ENCODE data around the gene KCNV2.
"Not testable (repeated sequence)": the region's sequence is repeated elsewhere in the genome, so short reads cannot be mapped to it uniquely, and the experiment has no call there.

KCNV2 gene

DNA sequence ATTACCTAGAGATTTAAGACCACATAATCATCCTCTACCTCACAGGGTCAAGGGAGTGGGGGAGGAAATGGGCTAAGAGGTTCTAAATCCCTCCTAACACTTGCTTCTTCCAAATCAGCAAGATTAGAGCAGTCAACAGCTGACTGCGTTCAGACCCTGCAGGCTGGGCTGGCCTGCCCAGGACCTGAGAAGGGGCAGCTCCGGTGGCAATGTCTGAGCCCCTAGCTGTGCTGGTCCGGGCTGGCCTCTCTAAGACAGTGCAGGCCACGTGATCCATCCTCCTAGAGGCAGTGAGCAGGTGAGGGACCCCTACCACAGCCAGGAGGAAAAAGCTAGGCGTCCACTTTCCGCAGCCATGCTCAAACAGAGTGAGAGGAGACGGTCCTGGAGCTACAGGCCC, at the start of gene KCNV2:
KCNV2 (plus strand) TSS at position 126 of the 400 bp plus-strand sequence; CDS start at position 356, 230 bp downstream.
- no peak for DNase-seq

DNA sequence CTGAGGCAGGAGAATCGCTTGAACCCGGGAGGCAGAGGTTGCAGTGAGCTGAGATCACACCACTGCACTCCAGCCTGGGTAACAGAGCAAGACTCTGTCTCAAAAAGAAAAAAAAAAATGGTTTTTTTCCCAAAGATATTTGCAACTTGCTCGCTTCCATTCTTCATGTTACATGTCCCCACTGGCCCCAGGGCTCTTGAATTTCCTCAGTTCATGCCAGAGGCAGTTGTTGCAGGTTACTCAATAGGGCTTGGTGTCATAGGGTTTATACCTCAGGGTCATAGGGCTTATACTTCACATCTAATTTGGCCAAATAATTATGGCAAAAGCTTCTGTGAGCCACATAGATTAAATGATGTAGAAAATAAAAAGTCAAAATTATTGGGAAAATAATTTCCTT, 44.1 kb upstream of the KCNV2 start:
- DNase-seq, result no peak

DNA sequence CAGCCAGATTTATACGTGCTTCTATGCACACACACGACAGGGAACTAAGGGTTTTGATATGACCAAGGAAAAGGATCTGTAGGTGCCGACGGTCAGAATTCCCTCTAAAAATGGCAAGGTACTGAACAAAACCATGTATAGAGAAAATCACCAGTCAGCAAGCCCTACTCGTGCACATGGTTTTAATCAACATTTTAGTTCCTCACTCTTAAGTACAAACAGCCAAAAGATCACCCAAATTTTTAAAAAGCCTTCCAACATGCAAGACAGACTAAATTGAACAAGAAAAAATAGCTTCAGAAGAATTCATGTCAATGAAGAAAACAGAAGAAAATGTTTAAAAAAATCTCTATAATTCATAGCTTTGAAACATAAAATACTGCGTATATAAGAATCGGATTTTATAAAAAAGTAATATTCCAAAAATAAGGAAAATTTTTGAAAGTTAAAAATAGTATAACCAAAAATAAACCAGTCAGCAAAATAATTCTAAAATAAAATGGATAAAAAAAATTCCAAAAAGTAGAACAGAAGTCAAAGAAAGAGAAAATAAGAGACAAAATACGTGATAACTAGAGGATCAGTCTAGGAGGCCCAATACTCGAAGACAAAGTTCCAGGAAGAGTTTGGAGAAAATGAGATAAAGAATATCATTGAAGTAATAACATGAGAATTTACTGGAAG, 43.0 kb upstream of the KCNV2 start:
- no peak for DNase-seq

DNA sequence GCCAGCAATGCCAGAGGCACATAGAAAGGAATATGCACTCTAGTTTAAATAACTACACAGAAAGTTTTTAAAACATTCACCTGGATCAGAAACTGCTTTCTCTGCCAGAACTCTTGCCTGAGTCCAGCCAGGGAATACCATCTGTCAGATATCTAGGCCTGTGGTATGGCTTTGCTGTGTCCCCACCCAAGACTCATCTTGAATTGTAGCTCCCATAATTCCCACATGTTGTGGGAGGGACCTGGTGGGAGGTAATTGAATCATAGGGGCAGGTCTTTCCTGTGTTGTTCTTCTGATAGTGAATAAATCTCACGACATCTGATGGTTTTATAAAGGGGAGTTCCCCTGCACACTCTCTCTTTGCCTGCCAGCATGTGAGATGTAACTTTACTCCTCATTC, 41.5 kb upstream of the KCNV2 start:
- no peak for DNase-seq

DNA sequence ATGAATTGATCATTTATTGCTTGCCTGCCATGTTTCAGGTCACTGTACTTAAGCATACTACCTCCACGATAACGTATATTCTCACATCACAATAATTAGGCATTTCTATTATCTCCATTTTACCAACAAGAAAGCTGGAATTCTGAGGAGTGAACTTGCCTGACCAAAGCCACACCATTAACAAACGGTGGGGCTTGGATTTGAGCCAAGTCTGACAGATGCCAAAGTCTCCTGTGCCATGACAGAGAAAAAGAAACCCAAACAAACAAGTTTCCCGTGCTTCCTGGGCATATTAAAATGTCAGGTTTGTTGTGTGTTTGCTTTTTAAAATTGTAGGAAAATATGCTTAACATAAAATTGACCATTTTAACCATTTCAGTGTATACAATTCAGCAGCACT, 40.8 kb upstream of the KCNV2 start:
- DNase-seq, result no peak

DNA sequence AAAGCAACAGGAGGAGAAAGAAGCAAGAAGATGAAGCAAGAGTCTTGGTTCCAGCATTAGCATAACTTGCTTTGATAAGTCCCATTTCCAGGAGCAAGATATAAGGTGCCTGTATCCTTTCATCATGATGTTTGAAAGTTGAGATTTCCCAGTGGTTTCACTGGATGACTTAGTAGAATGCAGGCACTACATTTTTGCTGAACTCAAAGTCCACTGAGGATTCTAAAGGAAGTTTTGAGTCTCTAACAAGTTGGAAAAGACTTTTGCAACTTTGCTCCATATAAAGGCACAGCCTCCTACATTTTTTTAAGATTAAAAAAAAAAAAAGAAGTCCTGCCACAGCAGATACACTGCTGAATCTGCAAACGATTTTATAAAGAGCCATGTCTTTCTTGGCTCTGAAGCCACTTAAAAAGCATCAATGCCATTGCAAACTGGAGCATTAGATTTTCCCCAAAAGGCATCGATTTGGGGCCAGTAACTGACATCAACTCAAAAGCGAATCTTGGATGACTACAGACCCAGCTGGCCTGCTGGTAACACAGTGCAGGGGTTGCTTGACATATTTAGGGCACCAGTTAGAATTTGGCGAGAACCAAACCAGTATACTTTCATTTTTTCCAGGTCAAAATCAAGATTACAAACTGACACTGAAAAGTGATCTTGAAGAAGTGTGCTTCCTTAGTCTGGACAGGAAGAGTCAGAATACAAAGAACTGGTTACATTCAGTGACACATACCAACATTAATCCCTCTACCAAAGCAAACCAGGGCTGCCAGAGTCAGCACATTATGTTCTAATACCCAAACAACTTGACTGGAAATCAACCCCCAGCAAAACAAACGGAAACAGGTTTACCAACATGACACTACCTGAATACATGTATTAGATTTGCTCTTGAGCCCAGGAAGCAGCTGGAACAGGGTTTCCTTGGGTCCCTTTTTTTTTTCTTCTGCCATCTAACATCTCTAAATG, 39.1 kb upstream of the KCNV2 start:
- DNase-seq, result no peak

DNA sequence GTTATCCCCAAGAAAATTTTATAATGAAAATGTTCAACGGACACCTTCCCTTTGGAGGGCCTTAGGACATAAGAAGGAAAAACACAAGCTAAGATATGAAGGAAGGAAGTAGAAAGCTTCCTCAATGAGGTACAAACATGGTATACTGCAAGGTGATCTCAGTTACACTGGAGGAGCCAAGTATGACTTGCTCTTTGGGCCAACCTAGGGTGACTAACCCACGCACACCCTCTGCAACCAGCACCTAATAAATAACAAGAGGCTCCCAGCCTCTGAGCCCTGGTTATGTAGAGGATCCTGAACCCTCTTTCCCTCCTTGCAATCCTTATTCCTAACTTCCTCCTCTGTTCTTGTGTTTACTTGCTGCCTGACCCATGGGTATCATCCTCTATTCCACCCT, 38.3 kb upstream of the KCNV2 start:
- DNase-seq, result no peak

DNA sequence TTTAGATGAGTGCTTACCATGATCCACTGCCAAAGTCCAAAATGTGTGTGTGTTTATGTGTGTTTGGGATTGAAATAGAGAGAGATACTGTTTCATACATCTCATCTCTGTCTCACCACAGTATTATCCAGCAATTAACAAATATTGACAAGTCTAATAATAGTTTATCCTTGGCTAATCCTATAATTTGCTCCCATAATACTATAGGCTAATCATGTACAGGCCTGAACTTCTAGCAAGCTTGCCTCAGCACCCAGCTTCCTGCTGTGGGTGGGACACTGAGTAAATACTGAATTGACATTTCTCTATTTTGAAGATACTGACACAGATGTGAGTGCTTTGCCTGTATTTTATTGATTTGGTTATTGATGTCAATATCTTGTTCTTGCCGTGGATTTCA, 35.3 kb upstream of the KCNV2 start:
- no peak for DNase-seq

DNA sequence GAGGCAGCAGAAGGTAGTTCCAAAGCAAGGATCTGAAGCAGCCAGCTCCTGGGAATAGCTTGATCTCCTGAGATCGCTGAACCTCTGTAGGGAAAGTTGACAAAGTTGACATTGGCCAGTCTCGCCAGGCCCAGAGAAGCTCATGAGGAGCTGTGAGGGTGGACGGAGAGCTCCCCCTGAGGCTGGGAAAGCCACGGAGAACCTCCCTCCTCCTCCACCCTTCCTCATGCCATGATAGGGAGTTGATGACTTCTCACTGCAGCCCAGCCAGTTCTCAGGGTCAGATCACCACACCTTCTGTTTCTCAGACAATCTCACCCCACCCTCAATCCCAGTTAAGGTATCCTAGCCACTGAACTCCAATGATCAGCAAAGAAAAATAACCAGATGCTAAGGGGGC, 30.4 kb upstream of the KCNV2 start:
- DNase-seq, result no peak

DNA sequence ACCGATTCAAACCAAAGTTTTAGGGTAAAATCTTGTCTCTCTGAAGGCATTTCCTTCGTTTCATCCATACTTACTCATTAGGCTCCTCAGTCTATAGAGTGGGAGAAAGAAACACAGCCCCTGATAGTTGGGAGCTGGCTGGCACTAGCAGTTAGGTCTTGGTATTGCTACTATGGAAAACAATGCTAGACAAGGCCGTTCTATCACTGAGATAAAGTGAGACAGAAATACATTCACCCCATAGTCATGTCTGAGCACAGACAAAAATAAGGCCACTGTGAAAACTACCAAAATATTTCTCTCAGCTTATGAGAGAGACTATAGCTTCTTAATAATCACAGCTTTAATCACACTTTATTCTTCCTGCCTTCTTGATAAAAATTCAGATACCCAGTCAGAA, 28.7 kb upstream of the KCNV2 start:
- DNase-seq, result no peak

DNA sequence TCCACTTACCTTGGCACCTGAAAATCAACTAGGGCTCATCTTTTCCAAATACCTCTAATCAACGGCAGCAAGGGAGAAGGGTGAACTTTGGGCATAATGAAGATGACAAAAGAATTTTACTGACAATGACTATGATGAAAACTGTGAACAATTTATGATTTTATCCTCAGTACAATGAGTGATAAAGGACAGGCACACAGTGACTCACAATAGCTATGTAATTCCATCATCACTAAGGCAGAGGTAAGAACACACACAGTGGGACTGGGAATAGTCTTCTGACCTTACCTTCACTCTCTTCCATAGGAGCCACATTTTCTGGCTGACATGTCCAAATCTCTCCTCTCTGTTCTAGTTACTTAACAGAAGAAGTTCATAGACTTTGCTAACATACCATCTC, 26.1 kb upstream of the KCNV2 start:
- no peak for DNase-seq

DNA sequence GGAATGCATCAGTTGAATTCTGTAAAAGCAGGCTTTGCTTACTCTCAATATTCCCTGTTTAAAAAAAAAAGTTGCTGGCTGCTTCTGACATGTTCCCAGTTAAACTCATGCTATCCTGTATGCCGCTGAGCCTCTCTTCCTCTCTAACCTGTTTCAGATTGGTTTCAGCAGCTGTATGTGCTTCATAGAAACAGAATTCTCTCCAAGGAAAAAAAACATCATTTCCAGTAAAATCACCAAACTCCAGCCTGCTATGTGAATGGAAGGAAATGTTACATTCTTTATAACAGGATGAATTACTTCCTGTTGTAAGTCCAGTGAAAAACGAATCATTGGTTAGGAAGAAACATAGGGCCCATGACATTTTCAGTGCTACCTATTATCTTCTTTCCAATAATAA, 25.7 kb upstream of the KCNV2 start:
- no peak for DNase-seq

DNA sequence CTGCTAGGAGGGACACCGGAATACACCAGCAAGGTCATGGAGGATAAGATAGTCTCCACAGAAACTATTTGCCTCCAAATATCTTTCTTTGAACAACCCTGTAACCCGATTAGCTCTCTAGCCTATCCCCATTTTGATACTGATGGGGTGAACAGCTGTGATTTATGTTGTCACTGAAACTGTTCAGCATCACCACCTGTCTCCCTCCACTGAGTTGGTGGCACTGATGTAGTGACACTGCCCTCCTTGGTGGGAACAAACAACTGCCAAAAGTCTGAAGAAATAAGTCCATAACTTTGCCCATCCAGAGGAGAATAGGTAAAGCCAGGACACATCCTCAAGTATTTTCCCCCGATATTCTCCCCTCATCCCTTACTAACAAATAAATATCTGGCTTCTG, 24.3 kb upstream of the KCNV2 start:
- no peak for DNase-seq

DNA sequence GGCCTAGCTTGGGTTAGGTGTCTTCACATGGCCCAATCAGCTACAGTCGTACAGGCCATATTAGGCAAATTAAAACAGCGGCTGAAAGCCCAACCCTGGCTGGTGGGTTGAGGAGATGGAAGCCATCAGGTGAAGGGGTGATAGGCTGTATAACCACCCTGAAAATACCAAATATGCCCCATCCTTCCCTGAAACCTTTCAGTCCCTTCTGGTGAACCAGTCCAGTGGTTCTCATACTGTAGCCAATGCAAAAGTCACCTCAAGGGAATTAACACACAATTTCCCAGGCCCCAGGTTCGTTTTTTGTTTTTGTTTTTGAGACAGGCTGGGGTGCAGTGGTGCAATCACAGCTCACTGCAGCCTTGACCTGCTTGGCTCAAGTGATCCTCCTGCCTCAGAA, 19.8 kb upstream of the KCNV2 start:
- DNase-seq, result no peak

DNA sequence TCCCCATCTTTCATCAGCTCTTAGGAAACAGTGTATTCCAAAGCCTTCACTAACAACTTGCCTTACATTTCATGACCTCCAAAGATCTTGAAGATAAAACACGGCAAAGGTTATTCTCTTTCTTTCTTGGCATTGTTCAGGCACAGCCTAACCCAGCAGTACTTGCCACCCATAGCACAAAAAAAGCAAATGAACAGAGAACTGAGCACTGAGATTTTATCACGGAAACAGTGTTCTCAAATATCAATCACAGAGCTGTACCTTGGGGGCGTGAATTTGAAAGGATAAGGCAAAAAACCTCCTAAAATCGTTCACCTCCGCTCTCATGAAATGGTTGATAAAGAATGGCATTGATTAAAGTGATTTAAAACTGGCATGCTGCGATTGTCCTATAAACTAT, 16.9 kb upstream of the KCNV2 start:
- DNase-seq, result no peak

DNA sequence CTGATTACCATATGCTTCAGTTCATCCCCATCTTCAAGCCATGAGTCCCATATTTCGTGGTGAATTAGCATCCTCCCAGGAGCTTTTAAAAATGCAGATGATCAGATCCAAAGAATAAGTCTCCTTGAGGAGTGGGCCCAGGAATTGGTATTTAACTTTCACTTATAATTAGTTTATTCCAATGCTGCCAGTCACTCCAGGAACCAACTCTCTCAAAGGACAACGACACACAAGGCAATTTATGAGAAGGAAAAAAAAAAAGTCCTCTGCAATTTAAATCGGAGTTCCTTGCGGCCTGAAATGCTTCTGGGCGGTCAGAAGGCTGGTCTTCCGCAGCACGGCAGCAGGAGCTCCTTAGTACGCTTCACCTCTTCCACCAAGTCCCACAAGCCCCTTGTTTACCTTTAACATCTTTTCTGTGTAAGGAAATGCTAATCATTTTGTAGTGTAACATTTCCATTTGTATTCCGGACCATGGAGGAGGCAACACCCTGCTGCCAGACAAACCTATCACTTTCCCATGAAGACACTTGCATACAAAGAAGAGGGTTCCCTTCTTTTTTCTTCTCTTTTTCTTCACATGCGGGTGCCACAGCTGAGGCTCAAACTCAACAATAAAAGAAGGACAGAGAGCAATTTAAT, 16.3 kb upstream of the KCNV2 start:
- no peak for DNase-seq

DNA sequence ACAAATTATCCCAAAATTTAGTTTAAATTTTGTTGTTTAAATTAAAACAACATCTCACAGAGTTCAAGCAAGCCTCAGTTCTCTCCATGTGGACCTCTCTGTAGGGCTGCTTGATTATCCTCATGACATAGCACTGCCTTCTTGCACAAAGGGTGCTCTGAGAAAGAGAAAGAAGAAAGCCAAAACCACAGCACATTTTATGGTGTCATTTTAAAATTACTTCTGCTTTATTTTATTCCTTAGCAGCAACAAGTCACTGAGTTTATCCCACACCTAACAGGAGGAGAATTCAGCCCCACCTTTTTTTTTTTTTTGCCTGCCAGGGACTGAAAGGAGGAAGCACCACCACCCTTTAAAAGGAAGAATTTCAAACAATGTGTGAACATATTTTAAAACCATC, 12.8 kb upstream of the KCNV2 start:
- no peak for DNase-seq

DNA sequence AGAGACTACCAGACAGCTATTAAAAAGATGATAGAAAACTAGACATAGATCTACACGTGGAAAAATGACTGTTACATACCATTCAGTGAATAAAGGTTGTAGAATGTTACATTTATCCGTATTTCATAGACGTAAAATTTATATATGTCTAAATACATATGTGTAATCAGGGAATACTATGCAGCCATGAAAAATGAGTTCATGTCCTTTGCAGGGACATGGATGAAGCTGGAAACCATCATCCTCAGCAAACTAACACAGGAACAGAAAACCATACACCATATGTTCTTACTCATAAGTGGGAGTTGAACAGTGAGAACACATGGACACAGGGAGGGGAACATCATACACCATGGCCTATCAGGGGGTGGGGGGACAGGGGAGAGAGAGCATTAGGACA, 10.1 kb upstream of the KCNV2 start:
- not testable (repeated sequence) for DNase-seq

DNA sequence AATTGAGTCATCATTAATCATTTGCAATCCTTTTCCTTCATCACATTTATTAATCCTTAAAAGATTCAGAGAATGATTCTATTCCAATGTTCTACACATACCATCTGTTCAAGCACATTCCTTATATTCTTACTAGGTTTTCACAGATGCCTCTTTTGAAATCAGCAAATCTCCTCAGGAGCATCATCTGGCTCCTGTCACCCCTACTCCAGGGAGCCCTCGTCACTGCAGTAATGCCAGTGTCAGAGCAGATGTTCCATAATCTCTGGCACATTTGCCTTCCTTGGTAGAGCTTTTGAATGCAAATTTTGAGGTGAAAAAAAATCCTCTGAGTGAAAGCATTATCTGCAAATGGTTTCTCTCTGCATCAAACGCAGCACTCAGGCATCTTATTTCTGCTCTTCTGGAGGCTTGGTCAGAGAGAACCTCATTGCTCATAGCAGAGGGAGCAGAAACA, 7.6 kb upstream of the KCNV2 start:
- DNase-seq, result no peak

DNA sequence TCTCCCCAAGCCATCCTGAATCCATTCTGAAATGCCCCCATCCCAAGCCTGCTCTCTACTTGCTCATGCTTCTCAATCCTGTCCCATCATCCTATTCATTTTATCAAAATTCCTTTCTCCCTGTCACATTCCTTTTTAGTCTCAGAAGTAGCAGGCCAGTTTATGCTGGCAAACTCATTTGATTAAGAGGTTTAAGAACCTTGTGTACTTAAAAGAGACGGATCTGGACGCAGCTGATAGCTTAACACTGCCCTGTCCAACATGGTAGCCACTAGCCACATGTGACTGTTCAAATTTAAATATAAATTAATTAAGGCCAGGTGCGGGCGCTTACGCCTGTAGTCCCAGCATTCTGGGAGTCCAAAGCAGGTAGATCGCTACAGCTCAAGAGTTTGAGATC, 5.6 kb upstream of the KCNV2 start:
- DNase-seq, result no peak

DNA sequence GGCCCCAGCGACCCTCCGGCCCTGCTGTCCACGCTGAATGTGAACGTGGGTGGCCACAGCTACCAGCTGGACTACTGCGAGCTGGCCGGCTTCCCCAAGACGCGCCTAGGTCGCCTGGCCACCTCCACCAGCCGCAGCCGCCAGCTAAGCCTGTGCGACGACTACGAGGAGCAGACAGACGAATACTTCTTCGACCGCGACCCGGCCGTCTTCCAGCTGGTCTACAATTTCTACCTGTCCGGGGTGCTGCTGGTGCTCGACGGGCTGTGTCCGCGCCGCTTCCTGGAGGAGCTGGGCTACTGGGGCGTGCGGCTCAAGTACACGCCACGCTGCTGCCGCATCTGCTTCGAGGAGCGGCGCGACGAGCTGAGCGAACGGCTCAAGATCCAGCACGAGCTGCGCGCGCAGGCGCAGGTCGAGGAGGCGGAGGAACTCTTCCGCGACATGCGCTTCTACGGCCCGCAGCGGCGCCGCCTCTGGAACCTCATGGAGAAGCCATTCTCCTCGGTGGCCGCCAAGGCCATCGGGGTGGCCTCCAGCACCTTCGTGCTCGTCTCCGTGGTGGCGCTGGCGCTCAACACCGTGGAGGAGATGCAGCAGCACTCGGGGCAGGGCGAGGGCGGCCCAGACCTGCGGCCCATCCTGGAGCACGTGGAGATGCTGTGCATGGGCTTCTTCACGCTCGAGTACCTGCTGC, 839 bp downstream of the KCNV2 start:
- DNase-seq, result no peak

DNA sequence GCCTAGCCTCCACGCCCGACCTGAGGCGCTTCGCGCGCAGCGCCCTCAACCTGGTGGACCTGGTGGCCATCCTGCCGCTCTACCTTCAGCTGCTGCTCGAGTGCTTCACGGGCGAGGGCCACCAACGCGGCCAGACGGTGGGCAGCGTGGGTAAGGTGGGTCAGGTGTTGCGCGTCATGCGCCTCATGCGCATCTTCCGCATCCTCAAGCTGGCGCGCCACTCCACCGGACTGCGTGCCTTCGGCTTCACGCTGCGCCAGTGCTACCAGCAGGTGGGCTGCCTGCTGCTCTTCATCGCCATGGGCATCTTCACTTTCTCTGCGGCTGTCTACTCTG, 1.4 kb downstream of the KCNV2 start:
- no peak for DNase-seq

DNA sequence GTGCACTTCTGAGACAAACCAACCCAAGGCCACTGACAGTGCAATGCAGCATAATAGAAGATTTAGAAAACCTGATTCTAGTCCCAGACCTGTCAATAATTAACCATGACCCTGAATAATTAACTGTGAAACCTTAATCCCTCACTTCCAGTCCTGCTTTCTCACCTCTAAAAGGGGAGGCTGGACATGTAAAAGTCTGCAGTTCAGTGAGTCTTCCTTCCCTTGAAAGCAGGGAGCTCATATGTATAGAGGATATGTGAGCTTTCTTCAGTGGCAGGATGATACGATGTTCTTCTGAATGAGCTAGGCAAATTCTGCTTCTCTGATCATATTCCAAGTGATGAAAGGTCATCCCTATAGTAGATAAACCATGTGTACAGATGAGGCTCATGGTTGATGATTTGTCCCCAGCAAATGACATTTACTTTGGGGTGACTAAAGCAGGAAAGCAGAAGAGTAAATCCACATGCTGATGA, 2.9 kb downstream of the KCNV2 start:
- no peak for DNase-seq

Measured in CD4-positive, alpha-beta T cell treated with Interferon alpha-2 for 1 hour (primary cell).